GM19397 (cell line): Measurements from ENCODE around the gene FTCD.
"Not testable (repeated sequence)": the region's sequence is repeated elsewhere in the genome, so short reads cannot be mapped to it uniquely, and the experiment has no call there.

Source experiments
- ATAC-seq: cut with Tn5 transposase; IDR thresholded peaks from one replicate; pipeline ENCODE4 v1.9.1; 2021; ENCODE audit warnings: mild to moderate bottlenecking, moderate library complexity; ENCODE audit not compliant: unreplicated experiment

Gene FTCD

DNA sequence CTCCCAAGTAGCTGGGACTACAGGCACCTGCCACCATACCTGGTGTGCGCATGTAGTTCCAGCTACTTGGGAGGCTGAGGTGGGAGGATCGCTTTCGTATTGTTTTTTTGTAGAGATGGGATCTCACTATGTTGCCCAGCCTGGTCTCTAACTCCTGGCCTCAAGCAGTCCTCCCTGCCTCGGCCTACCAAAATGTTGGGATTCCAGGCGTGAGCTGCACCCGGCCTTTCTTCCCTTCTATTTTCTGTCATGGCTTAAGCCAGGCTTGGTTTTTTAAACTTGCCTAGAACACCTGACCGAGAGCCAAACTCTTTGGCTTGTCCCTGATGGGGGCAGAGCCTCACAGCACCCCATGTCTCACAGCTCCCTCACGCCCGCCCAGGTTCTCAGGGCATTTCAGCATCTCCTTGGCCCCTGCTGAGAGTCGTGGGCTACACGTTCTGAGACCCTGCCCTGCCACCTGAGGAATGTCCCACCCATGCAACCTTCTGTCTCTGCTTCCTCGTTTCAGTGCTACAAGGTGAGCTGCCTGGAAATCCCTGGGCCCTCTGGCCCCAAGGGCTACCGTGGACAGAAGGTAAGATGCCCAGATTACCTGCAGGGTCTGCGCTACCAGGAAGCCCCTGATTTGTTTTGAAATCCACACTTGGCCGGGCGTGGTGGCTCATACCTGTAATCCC, 41.7 kb downstream of the FTCD start:
- no peak for ATAC-seq

DNA sequence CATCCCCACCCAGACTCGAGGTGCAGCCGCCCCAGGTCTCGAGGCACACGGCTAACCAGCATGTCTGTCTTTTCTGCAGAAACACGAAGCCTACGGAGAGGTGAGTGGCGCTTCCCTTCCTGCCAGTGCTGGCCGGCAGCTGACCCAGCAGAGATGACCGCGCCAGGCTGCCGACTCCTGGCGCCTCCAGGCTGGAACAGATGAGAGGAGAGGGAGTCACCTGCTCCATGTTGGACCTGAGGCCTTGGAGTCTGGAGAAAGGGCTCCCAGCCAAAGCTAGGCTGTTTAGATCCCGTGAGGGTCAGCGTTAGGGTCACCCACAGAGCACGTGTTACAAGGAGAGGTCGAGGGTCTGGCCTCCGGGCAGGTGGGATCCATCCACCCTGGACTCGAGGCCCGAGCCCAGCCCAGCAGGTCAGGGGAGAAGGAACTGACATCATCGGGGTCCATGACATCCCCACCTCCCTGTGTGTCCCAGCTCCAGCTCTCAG, 42.6 kb downstream of the FTCD start:
- no peak for ATAC-seq

DNA sequence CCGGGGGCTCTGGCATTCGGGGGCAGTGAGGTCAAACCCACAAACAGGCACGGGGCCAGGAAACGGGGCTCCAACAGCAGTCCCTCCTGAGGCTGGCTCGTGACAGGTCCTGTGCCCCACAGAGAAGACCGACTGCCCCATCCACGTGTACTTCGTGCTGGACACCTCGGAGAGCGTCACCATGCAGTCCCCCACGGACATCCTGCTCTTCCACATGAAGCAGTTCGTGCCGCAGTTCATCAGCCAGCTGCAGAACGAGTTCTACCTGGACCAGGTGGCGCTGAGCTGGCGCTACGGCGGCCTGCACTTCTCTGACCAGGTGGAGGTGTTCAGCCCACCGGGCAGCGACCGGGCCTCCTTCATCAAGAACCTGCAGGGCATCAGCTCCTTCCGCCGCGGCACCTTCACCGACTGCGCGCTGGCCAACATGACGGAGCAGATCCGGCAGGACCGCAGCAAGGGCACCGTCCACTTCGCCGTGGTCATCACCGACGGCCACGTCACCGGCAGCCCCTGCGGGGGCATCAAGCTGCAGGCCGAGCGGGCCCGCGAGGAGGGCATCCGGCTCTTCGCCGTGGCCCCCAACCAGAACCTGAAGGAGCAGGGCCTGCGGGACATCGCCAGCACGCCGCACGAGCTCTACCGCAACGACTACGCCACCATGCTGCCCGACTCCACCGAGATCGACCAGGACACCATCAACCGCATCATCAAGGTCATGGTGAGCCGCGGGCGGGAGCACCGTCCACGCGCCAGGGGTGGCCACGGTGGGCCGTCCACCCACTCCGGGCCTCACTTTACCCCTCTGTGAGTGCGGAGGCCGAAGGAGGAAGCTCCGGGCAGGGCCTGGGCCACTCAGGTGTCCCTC, 43.3 kb downstream of the FTCD start:
- ATAC-seq = no peak

DNA sequence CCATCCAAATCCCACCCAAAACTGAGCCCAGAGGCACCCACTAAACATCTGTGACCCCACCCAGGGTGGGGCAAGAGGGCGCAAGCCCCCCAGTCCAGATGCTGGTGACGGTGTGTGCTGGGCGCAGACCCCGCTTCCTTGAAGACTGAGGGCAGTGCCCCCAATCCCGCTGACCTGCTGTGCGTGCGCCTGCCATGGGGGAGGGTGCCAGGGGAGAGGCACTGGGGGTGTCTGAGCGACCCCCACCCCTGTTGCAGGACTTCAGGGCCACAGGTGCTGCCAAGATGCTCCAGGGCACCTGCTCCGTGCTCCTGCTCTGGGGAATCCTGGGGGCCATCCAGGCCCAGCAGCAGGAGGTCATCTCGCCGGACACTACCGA, 44.2 kb downstream of the FTCD start:
- ATAC-seq = no peak

DNA sequence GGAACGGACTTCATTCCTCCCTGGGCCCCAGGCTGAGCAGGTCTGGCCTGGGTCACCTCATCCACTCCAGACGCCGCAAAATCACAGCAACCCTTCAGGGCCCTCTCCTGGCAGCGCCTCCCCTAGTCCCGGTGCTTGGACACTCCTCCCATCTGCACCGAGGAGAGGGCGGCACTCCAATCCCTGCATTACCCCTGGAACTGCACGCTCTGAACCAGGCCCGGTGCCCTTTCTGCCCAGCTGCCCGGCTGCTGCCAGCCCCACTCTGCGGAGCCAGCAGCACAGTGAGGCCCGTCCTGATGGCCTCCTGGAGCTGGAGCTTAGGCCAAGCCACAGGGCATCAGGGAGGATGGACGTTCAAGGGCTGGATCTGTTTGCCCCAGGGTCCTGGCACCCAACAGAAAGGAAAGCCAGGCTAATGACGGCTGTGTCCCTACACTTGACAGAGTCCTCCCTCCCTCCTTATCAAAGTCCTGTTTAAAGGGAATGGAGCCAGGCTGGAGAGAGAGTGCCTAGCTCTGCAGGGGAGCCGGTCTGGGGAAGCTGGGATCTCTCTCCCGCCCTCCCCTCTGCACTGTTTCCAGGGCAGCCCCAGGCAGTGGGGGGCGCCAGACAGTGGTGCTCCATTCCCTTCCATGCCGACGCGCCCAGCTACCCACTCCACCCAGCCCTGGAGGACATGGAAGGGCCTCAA, 44.7 kb downstream of the FTCD start:
- no peak for ATAC-seq

DNA sequence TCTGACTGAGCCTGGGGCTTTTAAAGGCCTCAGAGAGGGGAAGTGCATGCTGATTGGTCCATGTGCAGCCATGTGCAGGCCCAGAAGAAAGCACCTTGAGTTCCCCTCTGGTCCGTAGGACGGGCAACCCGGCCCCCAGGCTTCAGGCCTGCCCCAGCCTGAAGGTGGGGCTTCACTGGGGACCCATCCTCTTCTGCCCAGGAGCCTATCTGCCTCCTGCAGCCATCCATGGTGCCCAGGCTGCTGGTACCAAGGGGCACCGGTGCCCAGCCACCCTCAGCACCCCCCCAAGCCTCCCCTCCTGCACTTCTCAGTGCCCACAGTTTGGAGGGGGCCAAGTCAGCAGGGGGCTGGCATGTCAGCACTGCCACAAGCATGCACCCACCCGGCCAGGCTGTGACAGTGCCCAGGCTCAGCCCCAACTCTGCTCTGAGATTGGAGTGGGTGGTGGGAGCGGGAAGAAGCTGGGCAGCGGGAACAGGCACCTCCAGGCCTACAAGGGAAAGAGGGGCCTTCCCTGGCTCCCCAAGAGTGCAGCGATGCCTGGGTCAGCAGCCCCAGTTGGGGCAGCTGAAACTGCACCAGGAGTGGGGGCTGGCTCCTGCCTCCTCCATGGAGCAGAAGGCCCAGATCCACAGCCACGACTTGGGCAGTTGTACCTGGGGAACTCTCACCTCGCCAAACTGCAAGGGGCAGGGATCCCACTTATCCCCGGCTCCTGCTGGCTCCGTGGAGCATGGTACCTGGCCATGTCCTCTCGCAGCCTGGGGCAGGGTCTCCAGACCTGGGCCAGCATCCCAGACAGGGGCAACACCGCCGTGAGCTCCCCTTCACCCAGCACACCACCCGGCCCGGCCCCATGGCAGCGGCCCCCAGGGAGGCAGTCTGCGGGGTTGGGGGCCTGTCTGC, 45.8 kb downstream of the FTCD start:
- no peak for ATAC-seq

DNA sequence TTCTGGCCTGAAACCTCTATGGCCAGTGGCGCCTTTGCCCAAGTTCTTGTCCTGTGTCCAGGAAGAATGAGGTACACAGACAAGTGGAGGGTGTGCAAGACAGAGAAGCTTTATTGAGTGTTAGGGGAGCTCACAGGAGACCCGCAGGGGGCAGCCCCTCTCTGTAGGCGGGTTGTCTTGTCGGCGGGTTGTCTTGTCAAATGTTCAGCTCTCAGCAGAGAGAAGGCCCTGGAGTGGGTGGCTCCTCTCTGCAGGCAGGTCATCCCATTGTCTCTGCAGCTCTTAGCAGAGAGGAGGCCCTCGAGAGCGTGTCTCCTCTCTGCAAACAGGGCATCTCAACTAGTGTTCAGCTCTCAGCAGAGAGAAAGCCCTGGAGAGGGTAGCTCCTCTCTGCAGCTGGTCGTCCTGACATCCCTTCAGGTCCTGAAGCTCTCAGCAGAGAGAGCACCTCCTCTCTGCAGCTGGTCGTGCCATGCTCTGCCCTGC, 46.5 kb downstream of the FTCD start:
- ATAC-seq = no peak

DNA sequence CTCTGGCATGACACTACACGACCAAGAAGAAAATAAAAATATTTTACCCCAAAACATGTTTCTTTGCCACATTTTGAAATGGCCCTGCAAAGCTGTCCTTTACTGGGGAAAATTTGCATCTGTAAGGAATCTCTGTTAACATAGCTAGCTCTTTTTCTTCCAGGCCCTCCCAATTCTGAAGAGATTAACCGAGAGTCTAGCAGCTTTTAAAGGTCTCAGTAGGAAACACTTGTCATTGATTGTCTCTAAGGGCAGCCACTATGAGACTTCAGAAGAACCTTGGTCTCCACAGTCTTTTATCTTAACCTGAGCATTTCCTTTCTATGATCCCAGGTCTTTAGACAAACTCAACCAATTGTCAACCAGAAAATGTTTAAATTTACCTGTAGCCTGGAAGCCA, 48.0 kb downstream of the FTCD start:
- not testable (repeated sequence) for ATAC-seq

DNA sequence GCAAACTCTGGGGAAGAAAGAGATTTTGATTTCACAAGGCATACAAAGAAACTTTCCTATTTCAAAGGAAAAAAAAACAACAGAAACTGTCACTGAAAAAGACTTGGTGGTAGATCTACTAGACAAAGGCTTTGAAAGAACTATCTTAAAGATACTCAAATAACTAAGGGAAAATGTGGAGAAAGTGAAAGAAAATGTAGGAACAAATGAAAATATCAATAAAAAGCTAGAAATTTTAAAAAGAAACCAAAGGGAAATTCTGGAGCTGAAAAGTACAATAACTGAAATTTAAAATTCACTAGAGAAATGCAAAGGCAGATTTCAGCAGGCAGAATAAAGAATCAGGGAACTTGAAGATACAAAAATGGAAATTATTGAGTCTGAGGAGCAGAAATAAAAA, 51.3 kb downstream of the FTCD start:
- ATAC-seq = no peak

DNA sequence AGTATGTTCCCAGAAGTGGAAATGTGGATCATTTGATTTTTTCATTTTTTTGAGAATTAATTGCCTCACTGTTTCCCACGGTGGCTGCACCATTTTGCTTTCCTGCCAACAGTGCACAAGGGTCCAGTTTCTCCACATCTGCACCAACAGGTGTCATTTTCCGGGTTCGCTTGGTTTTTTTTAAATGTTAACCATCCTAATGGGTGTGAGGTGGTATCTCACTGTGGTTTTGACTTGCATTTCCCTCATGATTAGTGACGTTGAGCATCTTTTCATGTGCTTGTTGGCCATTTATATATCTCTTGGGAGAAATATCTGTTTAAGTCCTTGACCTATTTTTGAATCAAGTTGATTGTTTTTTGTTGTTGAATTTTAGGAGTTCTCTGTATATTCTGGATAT, 54.5 kb downstream of the FTCD start:
- no peak for ATAC-seq

DNA sequence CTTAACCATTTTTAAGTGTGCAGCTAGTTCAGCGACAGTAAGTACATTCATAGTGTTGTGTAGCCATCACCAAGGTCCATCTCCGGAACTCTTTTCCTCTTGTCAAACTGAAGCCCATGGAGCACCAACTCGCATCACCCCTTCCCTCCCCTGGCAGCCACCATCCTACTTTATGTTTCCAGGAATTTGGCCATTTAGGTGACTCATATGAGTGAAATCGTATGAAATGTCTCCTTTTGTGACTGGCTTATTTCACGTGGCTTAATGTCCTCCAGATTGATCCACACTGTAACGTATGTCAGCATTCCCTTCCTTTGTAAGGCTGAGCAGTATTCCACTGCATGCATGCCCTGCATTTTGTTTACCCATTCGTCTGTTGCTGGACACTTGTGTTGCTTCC, 55.0 kb downstream of the FTCD start:
- no peak for ATAC-seq

DNA sequence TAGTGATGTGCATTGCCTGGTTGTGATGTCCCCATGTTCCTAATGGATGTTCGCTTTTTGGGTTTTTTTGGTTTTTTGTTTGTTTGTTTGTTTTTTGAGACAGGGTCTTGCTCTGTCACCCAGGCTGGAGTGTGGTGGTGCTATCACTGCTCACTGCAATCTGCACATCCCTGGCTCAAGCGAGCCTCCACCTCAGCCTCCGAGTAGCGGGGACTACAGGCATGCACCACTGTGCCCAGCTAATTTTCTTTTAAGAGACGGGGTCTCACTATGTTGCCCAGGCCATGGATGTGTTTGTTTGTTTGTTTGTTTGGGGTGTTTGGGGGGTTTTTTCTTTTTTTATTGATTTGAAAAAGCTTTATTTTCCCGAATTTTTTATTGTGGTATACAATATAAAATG, 55.4 kb downstream of the FTCD start:
- no peak for ATAC-seq

DNA sequence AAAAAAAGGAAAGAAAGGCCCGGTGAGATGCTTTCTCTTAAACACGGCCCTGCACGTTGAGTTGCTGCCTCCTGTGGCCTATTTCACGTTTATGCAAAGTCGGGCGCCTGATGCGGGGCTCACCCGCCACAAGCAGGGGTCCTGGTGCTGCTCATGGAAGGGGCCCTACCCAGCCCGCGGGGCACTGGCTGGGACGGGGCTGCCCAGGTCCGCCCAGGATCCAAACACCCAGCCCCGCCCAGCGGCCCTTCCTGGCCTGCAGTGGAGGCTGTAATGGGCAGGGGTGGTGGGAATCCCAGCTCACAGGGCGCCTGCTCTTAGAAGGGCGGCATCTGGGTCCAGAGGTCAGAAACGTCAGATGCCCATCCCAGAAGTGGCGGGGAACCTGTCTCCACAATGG, 55.9 kb downstream of the FTCD start:
- no peak for ATAC-seq

DNA sequence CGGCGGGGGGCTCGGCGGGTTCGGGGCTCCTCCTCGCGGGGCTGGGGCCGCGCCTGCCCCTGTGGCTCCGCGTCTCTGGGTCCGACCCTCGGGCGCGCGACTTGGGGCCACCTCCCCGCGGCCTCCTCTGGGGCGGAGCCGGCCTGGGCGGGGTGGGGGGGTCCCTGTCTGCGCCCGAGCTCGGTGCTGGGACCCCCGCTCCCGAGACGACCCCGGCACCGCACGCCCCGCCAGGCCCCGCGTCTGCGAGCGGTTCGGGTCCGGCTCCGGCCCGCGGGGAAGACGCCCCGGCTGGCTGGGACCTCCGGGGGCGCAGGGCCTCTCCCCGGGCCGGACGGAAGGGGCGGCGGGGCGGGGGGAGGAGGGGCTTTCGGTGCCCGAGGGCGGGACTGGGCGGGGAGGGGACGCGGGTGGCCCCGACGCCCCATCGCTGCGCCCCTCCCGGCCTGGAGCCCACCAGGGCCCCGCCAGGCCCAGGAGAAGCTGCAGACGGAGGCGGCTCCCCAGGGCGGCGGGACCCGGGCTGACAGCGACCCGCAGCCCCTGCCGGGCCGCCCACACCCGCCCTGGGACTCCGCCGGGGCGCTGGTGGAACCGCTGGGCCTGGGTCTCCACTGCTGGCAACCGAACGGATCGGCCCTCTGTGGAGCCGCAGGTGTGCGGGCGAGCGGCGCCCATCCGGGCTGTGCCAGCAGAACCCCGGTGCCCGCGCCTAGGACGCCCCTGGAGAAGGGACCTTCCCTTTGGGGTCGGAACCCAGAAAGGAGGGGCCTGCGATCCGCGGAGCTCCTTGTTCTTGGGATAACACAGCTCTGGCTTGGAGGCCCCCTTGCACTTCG, 56.9 kb downstream of the FTCD start:
- no peak for ATAC-seq

DNA sequence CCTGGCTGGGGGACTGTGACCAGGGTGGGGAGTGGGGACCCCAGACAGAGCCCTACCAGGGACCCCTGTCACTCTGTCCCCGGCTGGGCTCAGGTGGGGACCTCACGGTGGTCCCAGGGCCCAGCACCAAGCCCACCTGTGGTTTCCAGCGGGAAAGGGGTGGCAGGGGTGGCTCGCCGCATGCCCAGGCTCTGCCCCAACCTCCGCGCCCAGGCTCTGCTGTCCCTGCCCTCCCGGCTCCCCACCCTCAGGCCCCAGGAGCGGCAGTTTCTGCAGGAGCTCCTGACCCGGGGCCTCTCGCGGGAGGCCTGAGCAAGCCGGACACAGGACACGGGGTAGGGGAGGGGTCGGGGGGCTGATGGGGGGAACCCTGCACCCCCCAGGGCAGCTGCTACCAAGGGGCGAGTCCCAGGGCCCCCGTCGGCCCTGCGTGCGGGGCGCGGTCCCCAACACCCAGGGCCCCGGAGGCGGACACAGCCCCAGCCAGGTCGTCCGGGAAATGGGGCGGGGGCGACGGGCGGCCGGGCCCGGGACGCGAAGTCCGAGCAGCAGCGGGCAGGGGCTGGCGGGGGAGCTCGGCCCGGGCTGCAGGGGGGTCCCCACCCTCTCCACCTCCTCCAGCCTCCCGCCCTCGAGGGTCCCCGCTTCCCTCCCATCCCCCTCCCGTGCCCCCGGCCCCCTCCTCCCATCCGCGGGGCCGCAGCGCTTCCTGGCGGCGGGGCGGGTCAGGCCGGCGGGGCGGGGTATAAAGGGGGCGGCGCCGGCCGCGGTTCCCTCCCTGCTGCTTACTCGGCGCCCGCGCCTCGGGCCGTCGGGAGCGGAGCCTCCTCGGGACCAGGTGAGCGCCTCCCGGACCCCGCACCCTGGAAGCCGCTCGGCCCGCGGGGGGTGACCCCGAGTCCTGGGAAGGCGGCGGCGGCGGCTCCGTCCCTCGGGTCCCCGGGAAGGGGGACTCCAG, 57.8 kb downstream of the FTCD start, which contains the start of gene COL6A2:
Gene COL6A2, plus strand, starts transcription at position 777 of the 958 bp plus-strand sequence.
- ATAC-seq = no peak

DNA sequence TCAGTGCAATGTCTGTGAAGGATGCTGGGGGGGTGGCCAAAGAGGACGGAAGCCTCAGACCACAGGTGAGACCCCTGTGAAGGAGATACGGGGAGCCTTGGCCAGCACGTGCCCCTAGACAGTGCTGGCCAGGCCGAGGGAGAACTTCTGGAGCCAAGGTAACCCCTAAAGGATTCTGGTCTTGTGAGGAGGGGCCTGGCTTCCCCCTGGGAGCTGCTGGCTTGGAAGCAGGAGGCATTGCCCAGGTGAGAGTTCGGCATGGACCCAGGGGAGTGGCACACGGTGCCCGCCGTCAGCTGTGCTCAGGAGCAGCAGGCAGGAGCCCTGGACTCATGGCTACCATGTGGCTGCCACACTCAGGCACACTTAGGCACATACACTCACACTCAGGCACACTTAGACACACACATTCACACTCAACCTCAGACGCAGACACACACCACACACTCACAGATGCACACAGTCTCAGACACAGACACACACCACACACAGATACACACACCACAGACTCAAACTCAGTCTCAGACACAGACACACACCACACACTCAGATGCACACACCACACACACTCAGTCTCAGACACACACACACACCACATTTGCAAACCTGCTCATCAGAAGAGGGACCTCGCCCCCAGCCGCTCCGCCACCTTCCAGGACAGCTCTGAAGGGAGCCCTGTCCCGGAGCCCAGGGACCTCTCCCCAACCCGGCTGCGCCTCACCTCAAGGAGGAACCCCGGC, 58.6 kb downstream of the FTCD start:
- no peak for ATAC-seq

DNA sequence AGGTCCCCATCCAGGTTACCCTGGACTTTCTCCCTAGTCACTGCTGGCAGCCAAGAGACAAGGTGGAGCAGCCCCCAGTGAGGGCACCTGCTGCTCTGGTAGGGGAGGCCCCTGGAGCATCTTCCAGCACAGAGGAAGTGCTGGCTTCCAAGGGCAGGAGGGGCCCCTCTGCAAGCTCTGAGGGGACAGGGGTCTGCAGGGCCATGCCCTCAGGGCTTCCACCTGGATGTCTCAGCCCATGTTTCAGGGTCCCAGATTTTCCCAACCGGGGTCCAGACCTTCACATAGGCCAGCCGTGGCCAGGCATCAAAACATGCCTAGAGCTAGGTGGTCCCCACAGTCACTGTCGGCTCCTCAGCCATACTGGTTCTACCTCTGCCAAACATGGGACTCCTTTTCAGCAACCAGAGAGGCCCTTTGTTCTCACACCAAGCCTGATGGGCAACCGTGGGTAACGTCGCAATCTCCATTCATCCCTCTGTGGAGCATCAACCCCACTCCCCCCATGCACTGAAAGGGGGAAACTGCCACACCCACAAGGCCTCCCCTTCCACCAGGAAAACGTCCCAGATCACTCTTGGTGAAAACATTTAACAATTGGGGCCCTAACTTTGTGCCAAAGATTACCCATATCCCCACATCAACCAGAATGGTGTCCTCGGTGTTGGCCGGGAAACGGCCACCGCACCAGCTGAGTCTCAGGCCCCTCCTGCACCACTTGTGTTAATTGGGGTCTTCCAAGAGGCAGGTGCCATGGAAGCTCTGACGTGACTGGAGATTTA, 59.4 kb downstream of the FTCD start:
- no peak for ATAC-seq
